ENCODE results near the gene ERO1A.

Gene ERO1A

GRCh38 chr14:52607061-52607460, 88.3 kb downstream of the ERO1A start:
- no peak for DNase-seq (ENCODE audit: low spot score)

GRCh38 chr14:52602131-52602530, 93.2 kb downstream of the ERO1A start:
- no peak for DNase-seq (ENCODE audit: low spot score)

- no peak for DNase-seq (ENCODE audit: low spot score)
These were observed 95.4 kb downstream of the ERO1A start for GRCh38 chr14:52599974-52600373.

- DNase-seq (ENCODE audit: low spot score), result no peak
These were observed 96.8 kb downstream of the ERO1A start for GRCh38 chr14:52598568-52598967.

GRCh38 chr14:52596861-52597260, 98.5 kb downstream of the ERO1A start:
- DNase-seq (ENCODE audit: low spot score), result no peak

- DNase-seq (ENCODE audit: low spot score), result no peak
These were observed 99.0 kb downstream of the ERO1A start for GRCh38 chr14:52596320-52596719.

- DNase-seq (ENCODE audit: low spot score), result no peak
These were observed 105.0 kb downstream of the ERO1A start for GRCh38 chr14:52590318-52590717.

All from activated CD4-positive, alpha-beta T cell treated with anti-CD3 and anti-CD28 coated beads, Interleukin-2, Interleukin-4, amounts not matched to agents 100 ng/mL and 50 ng/mL, durations not matched to agents 16 hours and 8 hours (primary cell).